DMS79 treated with DMSO at 0.1 percent for 48 hours (cell line): ENCODE data around the gene TMEM255B.

ENCODE experiments used
- DNase-seq: peaks from one replicate; lab custom pipeline; 2025; lab: John Stamatoyannopoulos, UW

TMEM255B gene

GRCh38 chr13:113834496-113835200 is 75.6 kb downstream of the TMEM255B start:
- no peak for DNase-seq

DNA sequence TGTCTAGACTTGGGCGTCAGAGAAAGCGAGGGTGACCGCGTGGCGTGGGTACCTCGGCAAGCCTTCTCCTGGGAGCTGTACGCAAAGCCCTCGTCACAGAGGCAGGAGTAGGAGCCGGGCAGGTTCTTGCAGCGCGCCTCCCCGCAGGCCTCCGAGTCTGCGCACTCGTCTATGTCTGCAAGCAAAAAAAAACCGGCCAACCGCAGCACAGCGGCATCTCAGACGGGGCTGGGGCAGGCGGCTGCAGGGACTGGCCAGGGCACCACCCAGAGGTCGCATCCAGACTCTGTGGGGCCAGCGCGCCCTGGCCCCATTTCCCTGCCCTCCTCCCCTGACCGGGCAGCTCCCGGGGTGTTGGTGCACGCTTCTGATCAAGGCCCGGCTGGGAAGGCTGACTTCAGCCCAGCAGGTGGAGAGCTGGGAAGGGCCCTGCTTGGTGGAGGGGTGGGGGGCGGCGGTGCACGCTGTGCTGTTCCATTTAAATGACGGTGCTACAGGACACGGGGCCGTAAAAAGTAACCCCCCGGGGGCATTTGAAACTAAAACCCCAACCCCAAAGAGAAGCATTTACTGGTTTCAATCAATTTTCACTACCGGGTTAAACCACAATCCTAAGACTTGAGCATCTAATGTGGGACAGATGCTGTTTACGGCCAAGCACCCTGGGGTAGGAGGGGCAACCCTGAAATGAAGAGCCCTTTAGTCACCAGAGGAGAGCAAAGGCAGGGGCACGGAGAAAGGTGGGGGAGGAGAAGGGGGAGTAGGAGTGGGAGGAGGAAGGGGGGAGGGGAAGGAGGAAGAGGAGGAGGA is 76.6 kb downstream of the TMEM255B start:
- peak; percentile 99 for DNase-seq

- peak; percentile 97 for DNase-seq
Observed at GRCh38 chr13:113836768-113837559, 77.9 kb downstream of the TMEM255B start.

- DNase-seq = peak; percentile 98
Observed at GRCh38 chr13:113837560-113838355, 78.7 kb downstream of the TMEM255B start.

GRCh38 chr13:113838711-113839201 is 79.7 kb downstream of the TMEM255B start:
- no peak for DNase-seq

DNA sequence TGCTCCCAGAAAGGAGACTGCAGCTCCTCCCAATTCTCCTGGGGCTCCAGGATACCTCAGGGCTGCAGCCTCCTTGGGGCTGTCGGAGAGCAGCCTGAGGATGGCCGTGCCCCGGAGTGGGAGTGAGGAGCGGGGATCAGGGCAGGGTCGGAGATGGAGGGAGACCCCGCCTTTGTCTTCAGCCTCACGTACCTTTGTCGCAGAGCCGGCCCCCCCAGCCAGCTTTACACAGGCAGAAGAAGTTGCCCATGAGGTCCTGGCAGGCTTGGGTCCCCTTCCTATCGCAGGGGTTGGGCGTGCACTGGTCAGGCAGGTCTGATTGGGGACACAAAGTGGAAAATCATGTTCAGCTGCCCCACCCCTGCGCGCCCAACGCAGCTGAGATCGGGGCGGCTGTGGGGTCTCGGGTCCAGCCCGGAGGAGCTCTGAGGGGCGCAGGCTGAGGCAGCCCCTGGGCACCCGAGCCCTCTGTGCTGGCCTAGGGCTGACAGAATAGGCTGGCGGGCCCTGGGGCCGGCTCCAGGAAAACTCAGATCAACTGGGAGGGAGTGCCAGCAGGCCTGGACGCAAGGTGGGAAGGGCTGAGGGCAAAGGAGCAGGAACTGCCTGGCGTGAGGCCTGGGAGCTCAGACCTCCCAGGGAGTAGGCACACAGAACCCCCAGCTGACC is 80.6 kb downstream of the TMEM255B start:
- DNase-seq = no peak

- DNase-seq = no peak
Observed at GRCh38 chr13:113840541-113841352, 81.7 kb downstream of the TMEM255B start.

DNA sequence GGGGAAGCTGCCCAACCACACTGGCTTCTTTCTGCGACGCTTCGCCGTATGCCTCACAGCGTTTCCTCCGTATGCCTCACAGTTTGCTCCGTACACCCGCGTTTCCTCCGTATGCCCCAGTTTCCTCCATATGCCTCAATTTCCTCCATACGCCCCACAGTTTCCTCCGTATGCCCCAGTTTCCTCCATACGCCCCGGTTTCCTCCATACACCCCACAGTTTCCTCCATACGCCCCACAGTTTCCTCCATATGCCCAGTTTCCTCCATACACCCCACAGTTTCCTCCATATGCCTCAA is 82.3 kb downstream of the TMEM255B start:
- DNase-seq = no peak

- no peak for DNase-seq
Observed at GRCh38 chr13:113842336-113843062, 83.5 kb downstream of the TMEM255B start.

DNA sequence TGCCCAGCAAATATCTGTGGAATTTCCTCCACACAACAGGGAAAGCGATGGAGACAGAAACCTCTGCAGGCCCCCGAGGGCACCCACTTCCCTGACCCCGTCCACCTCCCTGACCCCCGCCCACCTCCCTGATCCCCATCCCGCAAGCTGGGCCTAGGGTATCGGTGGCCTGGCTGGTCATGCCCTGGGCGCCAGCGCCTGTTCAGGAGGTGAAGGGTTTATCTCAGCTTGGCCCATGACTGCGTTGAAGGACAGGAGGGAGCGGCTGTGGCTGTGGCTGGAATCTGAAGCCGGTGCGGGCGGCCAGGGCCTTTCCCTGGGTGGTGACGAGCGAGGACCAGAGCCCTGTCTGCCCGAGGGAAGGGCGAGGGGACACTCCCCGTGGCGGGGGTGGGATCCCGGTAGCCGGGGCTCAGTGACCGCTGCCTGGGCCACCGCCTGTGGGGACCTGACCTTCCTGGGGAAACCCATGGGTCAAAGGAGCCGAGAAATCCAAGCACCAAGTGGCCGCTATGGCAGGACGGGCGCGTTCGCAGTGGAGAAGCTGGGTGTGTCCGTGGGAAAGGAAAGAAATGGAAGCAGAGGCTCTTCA is 84.1 kb downstream of the TMEM255B start:
- no peak for DNase-seq

DNA sequence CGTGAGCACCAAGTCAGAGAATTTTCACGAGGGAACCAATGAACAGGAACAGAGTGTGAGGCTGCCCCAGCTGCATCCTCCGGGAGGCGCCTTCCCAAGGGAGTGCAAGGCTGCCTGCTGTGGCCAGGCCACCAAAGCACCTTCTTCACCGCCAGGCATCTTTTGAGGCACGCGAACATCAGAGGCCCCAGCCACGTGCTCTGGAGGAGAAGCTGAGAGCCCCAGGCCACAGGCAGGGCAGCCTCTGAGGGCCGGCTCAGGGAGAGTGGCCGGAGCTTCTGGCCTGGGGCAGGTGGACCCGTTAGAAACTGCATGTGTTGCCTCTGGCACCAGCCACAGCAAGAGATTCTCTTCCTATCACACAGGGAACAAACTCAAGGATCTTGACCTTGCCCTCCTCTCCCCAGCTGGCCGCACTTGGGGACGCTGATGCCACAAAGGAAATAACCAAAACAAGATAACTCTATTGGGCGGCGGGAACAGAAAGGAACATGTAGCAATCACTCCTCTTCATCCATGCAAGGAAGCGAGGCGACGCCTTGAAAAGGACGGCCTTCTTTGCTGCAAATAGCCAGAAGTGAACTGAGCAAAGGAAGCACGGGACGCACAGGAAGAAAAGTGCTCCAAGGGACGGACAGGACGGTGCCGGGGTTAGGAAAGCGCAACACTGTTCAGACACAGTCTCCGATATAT is 85.0 kb downstream of the TMEM255B start:
- DNase-seq = no peak

DNA sequence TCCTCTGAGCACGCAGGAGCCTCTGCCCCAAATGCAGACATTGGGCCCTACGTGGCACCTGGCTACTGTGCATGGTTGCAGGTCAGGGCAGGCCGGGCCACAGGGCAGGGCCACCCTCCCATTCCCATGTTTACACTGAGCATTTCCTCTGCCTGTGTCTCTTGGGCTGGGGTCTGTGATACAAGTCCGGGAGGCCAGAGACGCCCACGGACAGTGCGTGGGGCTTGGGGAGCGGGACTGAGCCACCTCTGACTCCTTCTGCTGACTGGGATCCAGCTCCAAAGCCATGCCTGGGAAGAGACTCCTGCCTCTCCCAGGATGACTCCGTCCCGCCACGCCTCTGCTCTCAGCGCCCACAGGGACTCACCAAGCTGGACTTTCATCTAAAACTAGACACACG is 86.0 kb downstream of the TMEM255B start:
- no peak for DNase-seq

GRCh38 chr13:113845723-113846635 is 87.0 kb downstream of the TMEM255B start:
- DNase-seq = peak; percentile 35

- peak; percentile 90 for DNase-seq
Observed at GRCh38 chr13:113846636-113847318, 87.8 kb downstream of the TMEM255B start.

DNA sequence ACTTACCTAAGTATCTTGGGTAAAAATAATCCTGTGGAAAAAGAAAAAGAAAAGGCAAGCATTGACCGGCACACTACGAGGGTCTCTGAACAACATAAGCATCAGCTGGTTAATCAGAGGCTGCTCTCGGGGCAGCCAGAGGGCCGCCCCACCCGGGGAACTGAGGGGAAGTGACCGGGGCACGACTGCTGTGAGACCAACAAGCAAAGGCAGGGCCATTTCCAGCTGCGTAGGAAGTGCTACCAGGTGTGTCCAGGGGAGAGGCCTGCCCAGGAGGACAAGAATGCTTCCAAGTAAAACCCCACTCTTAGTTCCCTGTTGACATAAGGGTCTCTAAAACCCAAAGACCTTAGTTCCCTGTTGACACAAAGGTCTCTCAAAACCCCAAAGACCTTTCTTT is 89.0 kb downstream of the TMEM255B start:
- DNase-seq = no peak

GRCh38 chr13:113848431-113849260 is 89.6 kb downstream of the TMEM255B start:
- no peak for DNase-seq
